Kidney (tissue), 14 donors: ENCODE data around the gene ARID1B. TPM values are rescaled to one million over a fixed set of nuclear protein-coding genes. Genes with fewer than 3 reads are reported as not detected.

ENCODE experiments used
- DNase-seq, 5 donors: peaks; one replicate each; pipeline ENCODE4 v3.0.0-alpha.2; 2013 to 2020
- FAIRE-seq: peaks from 2 replicates; lab custom pipeline; 2012; peaks lifted over from hg19 to GRCh38; lab: Jason Lieb, UNC
- H3K27ac ChIP-seq, 2 donors: one replicate each; pipeline ENCODE4 v1.7.0; 2013; ENCODE audit warnings: low read depth in 2 of 2, low read length in 2 of 2, inconsistent platforms in 1 of 2
- H3K27me3 ChIP-seq: one replicate; pipeline ENCODE4 v1.7.1; 2013; ENCODE audit warnings: low read length, inconsistent platforms; ENCODE audit not compliant: control insufficient read depth, insufficient read depth
- H3K36me3 ChIP-seq, 3 donors: one replicate each; pipeline versions ENCODE4 v1.7.0 to v1.7.1; 2013; ENCODE audit warnings: low read length in 3 of 3, control low read depth in 1 of 3, inconsistent platforms in 1 of 3; ENCODE audit not compliant: insufficient read depth in 3 of 3, control insufficient read depth in 2 of 3
- H3K4me1 ChIP-seq, 3 donors: one replicate each; pipeline versions ENCODE4 v1.7.0 to v1.7.1; 2013; ENCODE audit warnings: low read length in 3 of 3, inconsistent platforms in 1 of 3, low read depth in 1 of 3; ENCODE audit not compliant: control insufficient read depth in 2 of 3, insufficient read depth in 2 of 3
- H3K4me3 ChIP-seq, 3 donors: one replicate each; pipeline versions ENCODE4 v1.7.0 to v1.8.1; 2013; ENCODE audit warnings: low read length in 3 of 3, control low read depth in 1 of 3, inconsistent platforms in 1 of 3
- H3K9ac ChIP-seq, 3 donors: one replicate each; pipeline versions ENCODE4 v1.7.0 to v1.7.1; 2013; ENCODE audit warnings: low read length in 3 of 3, control low read depth in 1 of 3, inconsistent platforms in 1 of 3
- H3K9me3 ChIP-seq, 3 donors: one replicate each; pipeline versions ENCODE4 v1.7.0 to v1.7.1; 2013; ENCODE audit warnings: low read length in 3 of 3, control low read depth in 1 of 3, inconsistent platforms in 1 of 3; ENCODE audit not compliant: control insufficient read depth in 2 of 3, insufficient read depth in 1 of 3
- intact Hi-C: fragments of 100-400 bp; cut with DNase I; formaldehyde crosslinking; loops from one replicate; pipeline ENCODE4 v1.11.1; 2022
- polyA plus RNA-seq: library from polyadenylated mRNA; stranded (reverse); fragments of 350-450 nt; fragmentation: Illumina TruSeq; extraction: RNeasy Lipid Tissue Mini Kit (QIAGEN cat#74804); gene quantifications from one replicate; pipeline ENCODE4 v1.2.3, GENCODE V29; 2014; ENCODE audit warnings: low read depth, low replicate concordance; ENCODE audit not compliant: insufficient read depth
- total RNA-seq: library from RNA; stranded (reverse); fragmentation: NEBNext Ultra II Directional; extraction: Animal tissue kit (Norgen Biotek cat#: 25700); gene quantifications from one replicate; pipeline ENCODE4 v1.2.1, GENCODE V29; 2021
- TF ChIP-seq, protein P1 (sequence below): IDR thresholded peaks from 3 replicates; pipeline ENCODE4 v1.5.1; 2012; ENCODE audit warnings: mild to moderate bottlenecking, moderate library complexity, borderline replicate concordance; ENCODE audit not compliant: insufficient read depth; ENCODE audit errors: extremely low read depth
- donor health status: control.
- donor health status: control.
- donor health status: control.
- donor health status: control.
- donor health status: control.
- donor health status: DM: yes; HTN: yes; CAD: no.
- donor health status: Normal renal cell carcinoma (clear cell type).

ARID1B gene
- total and polyA plus RNA-seq, 2 donors from 2014 or later = 16.4 to 110 TPM

DNA sequence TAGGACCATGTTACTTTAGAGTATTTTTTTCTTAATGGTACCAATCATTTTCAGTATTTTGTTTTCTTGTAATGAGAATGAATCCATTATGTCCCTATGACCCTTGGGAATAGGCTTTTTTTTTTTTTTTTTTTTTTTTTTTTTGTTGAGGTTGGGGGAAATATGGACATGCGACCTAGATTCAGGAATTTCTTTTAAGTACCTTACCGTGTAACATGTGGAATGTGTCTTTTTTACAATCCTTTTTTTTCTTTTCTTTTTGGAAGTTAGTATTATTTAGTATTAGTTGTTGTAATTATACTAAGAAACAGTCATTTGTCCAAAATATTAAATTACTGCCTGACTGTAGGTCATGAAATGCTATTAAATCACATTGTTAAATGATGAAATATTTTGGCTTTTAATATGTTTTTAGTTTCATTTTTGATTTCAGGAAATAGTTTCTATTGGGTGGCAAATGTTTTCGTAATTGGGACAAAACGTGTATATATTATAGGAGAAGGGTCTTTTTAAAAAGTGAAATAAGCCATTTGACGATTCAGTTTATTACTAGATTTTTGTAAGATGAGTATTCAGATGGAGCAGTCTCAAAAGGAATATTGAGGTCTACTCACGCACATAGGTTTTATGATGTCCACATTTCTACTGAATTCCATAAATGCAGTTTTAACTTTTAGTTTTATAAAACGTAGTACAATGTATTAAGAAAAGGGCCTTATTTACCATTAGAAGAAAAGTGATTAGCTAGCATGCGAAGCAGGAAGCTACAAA is 4.9 kb downstream of the ARID1B start:
- Histone ChIP-seq H3K9me3 (no peaks in the 10 kb centered on the region), H3K9ac (peak overlapping the region; percentile 0 to 71 (median 70)), H3K27me3 (no peaks in the 10 kb centered on the region), H3K27ac (peak overlapping the region; percentile 7 to 51), H3K4me1 (peaks cover 3 to 8% (median 6%) of the 10 kb centered on the region in 3 donors), H3K4me3 (peak overlapping the region; percentile 0 to 67 (median 53)), H3K36me3 (no peaks in the 10 kb centered on the region)
- DNase-seq = peak in 1 of 5 donors; percentile 24
- peak; percentile 91 for FAIRE-seq
- TF ChIP-seq, protein P1, sequence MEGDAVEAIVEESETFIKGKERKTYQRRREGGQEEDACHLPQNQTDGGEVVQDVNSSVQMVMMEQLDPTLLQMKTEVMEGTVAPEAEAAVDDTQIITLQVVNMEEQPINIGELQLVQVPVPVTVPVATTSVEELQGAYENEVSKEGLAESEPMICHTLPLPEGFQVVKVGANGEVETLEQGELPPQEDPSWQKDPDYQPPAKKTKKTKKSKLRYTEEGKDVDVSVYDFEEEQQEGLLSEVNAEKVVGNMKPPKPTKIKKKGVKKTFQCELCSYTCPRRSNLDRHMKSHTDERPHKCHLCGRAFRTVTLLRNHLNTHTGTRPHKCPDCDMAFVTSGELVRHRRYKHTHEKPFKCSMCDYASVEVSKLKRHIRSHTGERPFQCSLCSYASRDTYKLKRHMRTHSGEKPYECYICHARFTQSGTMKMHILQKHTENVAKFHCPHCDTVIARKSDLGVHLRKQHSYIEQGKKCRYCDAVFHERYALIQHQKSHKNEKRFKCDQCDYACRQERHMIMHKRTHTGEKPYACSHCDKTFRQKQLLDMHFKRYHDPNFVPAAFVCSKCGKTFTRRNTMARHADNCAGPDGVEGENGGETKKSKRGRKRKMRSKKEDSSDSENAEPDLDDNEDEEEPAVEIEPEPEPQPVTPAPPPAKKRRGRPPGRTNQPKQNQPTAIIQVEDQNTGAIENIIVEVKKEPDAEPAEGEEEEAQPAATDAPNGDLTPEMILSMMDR = no peak
- intact Hi-C loops = no loop called here

DNA sequence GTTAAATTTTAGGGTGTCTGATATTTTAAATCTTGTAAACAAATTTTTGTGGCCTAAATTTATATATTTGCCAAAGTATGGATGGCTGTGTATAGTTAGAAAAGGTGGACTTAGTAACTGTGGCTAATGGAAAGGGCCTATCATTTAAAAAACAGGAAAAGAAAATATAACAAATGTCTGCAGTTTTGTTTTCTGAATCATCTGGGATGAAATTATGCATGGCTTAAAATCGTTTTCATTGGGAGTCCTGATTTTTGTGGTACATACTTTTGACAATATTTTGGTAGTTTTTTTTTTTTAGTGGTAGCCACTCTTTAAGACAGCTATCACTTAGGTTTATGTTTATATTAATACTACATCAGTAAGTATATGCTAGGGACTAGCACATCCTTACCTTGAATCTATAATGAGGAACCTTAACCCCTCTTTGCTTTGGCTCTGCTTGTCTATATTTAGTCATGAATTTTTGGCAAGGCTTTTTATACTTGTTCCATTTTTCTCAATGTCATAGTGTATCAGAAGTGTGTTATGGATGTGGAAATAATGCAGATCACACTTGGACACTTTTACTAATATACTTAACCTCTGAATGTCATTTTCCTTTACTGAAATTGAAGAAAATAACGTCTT is 5.6 kb downstream of the ARID1B start:
- peak overlapping the region in 1 of 2 donors; percentile 51 for H3K27ac ChIP-seq

DNA sequence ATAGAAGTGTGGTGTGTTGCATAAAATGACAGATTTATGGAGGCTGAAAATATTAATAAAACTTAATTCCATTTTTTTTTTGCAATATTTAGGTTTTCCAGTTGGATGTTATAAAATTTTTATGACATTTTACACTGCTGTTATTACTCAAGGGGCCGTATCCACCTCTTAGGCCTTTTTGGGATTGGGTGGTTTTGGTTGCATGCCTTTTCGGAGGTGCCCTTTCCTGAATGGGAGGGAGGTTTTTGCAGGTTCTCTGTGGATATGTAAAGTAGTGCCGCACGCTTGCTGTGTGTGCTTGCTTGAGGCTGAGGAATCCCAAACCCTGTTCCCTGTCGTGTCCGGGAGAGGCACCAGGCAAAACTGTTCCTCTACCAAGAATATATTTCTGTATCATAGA is 6.8 kb downstream of the ARID1B start:
- no peaks in the 10 kb centered on the region for H3K36me3 ChIP-seq
- intact Hi-C loops = no loop called here
- TF ChIP-seq, protein P1 = no peak
- DNase-seq (no peak), FAIRE-seq (no peak)
- H3K9me3 ChIP-seq = no peaks in the 10 kb centered on the region
- no peak overlapping the region for H3K4me3 ChIP-seq
- H3K27me3 ChIP-seq = no peaks in the 10 kb centered on the region
- H3K27ac ChIP-seq = peak overlapping the region in 1 of 2 donors; percentile 28
- H3K9ac ChIP-seq = no peak overlapping the region
- H3K4me1 ChIP-seq = peaks cover 3 to 12% (median 6%) of the 10 kb centered on the region in 3 donors

More for the DNA sequence above, 5.6 kb downstream of the ARID1B start:
- no peaks in the 10 kb centered on the region for H3K27me3 ChIP-seq
- no peaks in the 10 kb centered on the region for H3K9me3 ChIP-seq
- TF ChIP-seq, protein P1 = no peak
- H3K4me3 ChIP-seq = peak overlapping the region in 2 of 3 donors; percentile 53 to 67
- no peaks in the 10 kb centered on the region for H3K36me3 ChIP-seq
- intact Hi-C loops = no loop called here
- DNase-seq (no peak), FAIRE-seq (peak; percentile 61)
- H3K4me1 ChIP-seq = peaks cover 3 to 11% (median 6%) of the 10 kb centered on the region in 3 donors
- peak overlapping the region in 2 of 3 donors; percentile 70 to 71 for H3K9ac ChIP-seq
